Parathyroid adenoma (tissue), 2 donors: ENCODE results near the gene NEUROG3.

Experiments
- H2AFZ ChIP-seq: fragments of 300-600 bp; sonication (generic); one replicate; pipeline ENCODE4 v1.7.0; 2017; ENCODE audit warnings: antibody characterized with exemption, mild to moderate bottlenecking
- H3K27ac ChIP-seq: fragments of 300-600 bp; sonication (generic); one replicate; pipeline ENCODE4 v1.7.0; 2017
- H3K27me3 ChIP-seq: fragments of 300-600 bp; sonication (generic); one replicate; pipeline ENCODE4 v1.7.0; 2017; ENCODE audit warnings: low read length; ENCODE audit not compliant: control insufficient read depth, insufficient read depth
- H3K36me3 ChIP-seq: fragments of 300-600 bp; sonication (generic); one replicate; pipeline ENCODE4 v1.7.0; 2017; ENCODE audit warnings: low read length; ENCODE audit not compliant: control insufficient read depth, insufficient read depth
- H3K4me1 ChIP-seq: fragments of 300-600 bp; sonication (generic); one replicate; pipeline ENCODE4 v1.7.0; 2017; ENCODE audit warnings: control low read depth
- H3K4me2 ChIP-seq: fragments of 300-600 bp; sonication (generic); one replicate; pipeline ENCODE4 v1.7.0; 2017; ENCODE audit warnings: low read length
- H3K4me3 ChIP-seq: fragments of 300-600 bp; sonication (generic); one replicate; pipeline ENCODE4 v1.7.0; 2017; ENCODE audit warnings: low read depth, low read length
- H3K79me2 ChIP-seq: fragments of 300-600 bp; sonication (generic); one replicate; pipeline ENCODE4 v1.7.0; 2017; ENCODE audit warnings: control low read depth
- H3K9ac ChIP-seq: fragments of 300-600 bp; sonication (generic); one replicate; pipeline ENCODE4 v1.7.0; 2017; ENCODE audit warnings: mild to moderate bottlenecking
- H3K9me3 ChIP-seq: fragments of 300-600 bp; sonication (generic); one replicate; pipeline ENCODE4 v1.7.0; 2017; ENCODE audit warnings: low read length; ENCODE audit not compliant: control insufficient read depth
- TF ChIP-seq, protein P1 (sequence below): fragments of 300-600 bp; sonication (generic); IDR thresholded peaks from one replicate; pipeline ENCODE4 v1.7.0; 2017; ENCODE audit warnings: antibody characterized with exemption, mild to moderate bottlenecking
- donor health status: primary hyperparathyroidism.

NEUROG3 gene

GRCh38 chr10:69616358-69616757 lies 43.1 kb upstream of the NEUROG3 start:
- H3K9ac ChIP-seq: no peak overlapping the region
- no peaks in the 10 kb centered on the region for H3K36me3 ChIP-seq
- H3K27me3 ChIP-seq: no peaks in the 10 kb centered on the region
- TF ChIP-seq, protein P1, sequence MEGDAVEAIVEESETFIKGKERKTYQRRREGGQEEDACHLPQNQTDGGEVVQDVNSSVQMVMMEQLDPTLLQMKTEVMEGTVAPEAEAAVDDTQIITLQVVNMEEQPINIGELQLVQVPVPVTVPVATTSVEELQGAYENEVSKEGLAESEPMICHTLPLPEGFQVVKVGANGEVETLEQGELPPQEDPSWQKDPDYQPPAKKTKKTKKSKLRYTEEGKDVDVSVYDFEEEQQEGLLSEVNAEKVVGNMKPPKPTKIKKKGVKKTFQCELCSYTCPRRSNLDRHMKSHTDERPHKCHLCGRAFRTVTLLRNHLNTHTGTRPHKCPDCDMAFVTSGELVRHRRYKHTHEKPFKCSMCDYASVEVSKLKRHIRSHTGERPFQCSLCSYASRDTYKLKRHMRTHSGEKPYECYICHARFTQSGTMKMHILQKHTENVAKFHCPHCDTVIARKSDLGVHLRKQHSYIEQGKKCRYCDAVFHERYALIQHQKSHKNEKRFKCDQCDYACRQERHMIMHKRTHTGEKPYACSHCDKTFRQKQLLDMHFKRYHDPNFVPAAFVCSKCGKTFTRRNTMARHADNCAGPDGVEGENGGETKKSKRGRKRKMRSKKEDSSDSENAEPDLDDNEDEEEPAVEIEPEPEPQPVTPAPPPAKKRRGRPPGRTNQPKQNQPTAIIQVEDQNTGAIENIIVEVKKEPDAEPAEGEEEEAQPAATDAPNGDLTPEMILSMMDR: no peak
- H3K4me2 ChIP-seq: no peak overlapping the region
- H3K4me1 ChIP-seq: no peaks in the 10 kb centered on the region
- H3K79me2 ChIP-seq: no peaks in the 10 kb centered on the region
- H3K9me3 ChIP-seq: no peaks in the 10 kb centered on the region
- no peak overlapping the region for H3K4me3 ChIP-seq
- no peak overlapping the region for H2AFZ ChIP-seq
- no peak overlapping the region for H3K27ac ChIP-seq

- no peak overlapping the region for H2AFZ ChIP-seq
- no peak overlapping the region for H3K9ac ChIP-seq
- no peak overlapping the region for H3K4me3 ChIP-seq
- TF ChIP-seq, protein P1: no peak
- H3K27me3 ChIP-seq: no peaks in the 10 kb centered on the region
- no peaks in the 10 kb centered on the region for H3K9me3 ChIP-seq
- no peaks in the 10 kb centered on the region for H3K79me2 ChIP-seq
- H3K4me2 ChIP-seq: no peak overlapping the region
- no peak overlapping the region for H3K27ac ChIP-seq
- H3K4me1 ChIP-seq: no peaks in the 10 kb centered on the region
- H3K36me3 ChIP-seq: no peaks in the 10 kb centered on the region
These were observed 40.9 kb upstream of the NEUROG3 start for GRCh38 chr10:69614130-69614529.

DNA sequence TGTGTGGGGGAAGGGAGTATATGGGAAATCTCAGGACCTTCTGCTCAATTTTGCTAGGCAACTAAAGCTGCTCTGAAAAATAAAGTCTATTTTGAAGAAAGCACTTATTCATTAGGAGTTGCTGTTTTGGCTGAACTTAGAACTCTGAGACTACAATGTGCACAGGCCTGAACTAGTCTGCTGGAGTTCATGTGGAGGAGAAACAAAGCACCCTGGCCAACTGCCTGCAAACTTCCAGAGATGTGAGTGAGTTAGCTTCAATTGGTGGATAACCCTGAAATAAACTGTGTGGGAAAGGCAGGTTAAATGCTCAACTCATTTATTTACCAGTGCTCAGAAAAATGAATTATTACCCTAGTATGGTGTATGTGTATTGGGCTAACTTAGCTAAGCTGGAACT lies 39.5 kb upstream of the NEUROG3 start:
- Histone ChIP-seq H3K27me3 (no peaks in the 10 kb centered on the region), H2AFZ (no peak overlapping the region), H3K4me3 (no peak overlapping the region), H3K9me3 (no peaks in the 10 kb centered on the region), H3K79me2 (no peaks in the 10 kb centered on the region), H3K4me1 (no peaks in the 10 kb centered on the region), H3K27ac (no peak overlapping the region), H3K4me2 (no peak overlapping the region), H3K36me3 (no peaks in the 10 kb centered on the region), H3K9ac (no peak overlapping the region)
- TF ChIP-seq, protein P1: no peak

- no peaks in the 10 kb centered on the region for H3K4me1 ChIP-seq
- H3K9me3 ChIP-seq: no peaks in the 10 kb centered on the region
- no peak overlapping the region for H2AFZ ChIP-seq
- no peak overlapping the region for H3K27ac ChIP-seq
- H3K36me3 ChIP-seq: no peaks in the 10 kb centered on the region
- H3K27me3 ChIP-seq: no peaks in the 10 kb centered on the region
- TF ChIP-seq, protein P1: no peak
- no peak overlapping the region for H3K4me3 ChIP-seq
- H3K9ac ChIP-seq: no peak overlapping the region
- H3K4me2 ChIP-seq: no peak overlapping the region
- no peaks in the 10 kb centered on the region for H3K79me2 ChIP-seq
These were observed 35.9 kb upstream of the NEUROG3 start for GRCh38 chr10:69609077-69609476.

GRCh38 chr10:69600761-69601330 lies 27.6 kb upstream of the NEUROG3 start:
- no peaks in the 10 kb centered on the region for H3K79me2 ChIP-seq
- H3K36me3 ChIP-seq: no peaks in the 10 kb centered on the region
- peaks cover 3% of the 10 kb centered on the region for H3K9me3 ChIP-seq
- H3K27ac ChIP-seq: no peak overlapping the region
- H3K4me2 ChIP-seq: no peak overlapping the region
- H3K4me1 ChIP-seq: no peaks in the 10 kb centered on the region
- no peaks in the 10 kb centered on the region for H3K27me3 ChIP-seq
- TF ChIP-seq, protein P1: no peak
- H3K4me3 ChIP-seq: no peak overlapping the region
- no peak overlapping the region for H3K9ac ChIP-seq
- no peak overlapping the region for H2AFZ ChIP-seq
